Measurements from ENCODE around the gene HSPA1L. TPM values are rescaled to one million over a fixed set of nuclear protein-coding genes. Genes with fewer than 3 reads are reported as not detected.

The HSPA1L gene
- polyA plus RNA-seq, 3 donors = 0.59 to 1.0 (median 0.80) TPM

GRCh38 chr6:31776989-31777666 is 38.0 kb downstream of the HSPA1L start, which contains the start of gene VWA7:
Gene VWA7 (minus strand): TSS chr6:31777328. CDS start chr6:31776779, 549 bp downstream.
- H3K27ac ChIP-seq (ENCODE audit: low read depth, low read length) = no peak within 1 kb of the TSS
- WGBS, 3 donors = 9 to 15% (median 13%) methylated on average over 14 to 15 of the region's 15 CpGs

- H3K27ac ChIP-seq (ENCODE audit: low read depth, low read length) = no peak overlapping the region
- 27 to 43% (median 28%) methylated on average over 10 to 14 of the region's 14 CpGs for WGBS, 3 donors
These were observed 38.5 kb downstream of the HSPA1L start for GRCh38 chr6:31776485-31776988.

GRCh38 chr6:31775633-31776484 is 39.2 kb downstream of the HSPA1L start:
- 88 to 89% (median 89%) methylated on average over 32 of the region's 32 CpGs for WGBS, 3 donors
- H3K27ac ChIP-seq (ENCODE audit: low read depth, low read length) = no peak overlapping the region

- no peak overlapping the region for H3K27ac ChIP-seq (ENCODE audit: low read depth, low read length)
- WGBS, 3 donors = 60 to 80% (median 65%) methylated on average over 4 of the region's 4 CpGs
These were observed 39.9 kb downstream of the HSPA1L start for GRCh38 chr6:31775184-31775583.

- WGBS, 3 donors = 67 to 82% (median 77%) methylated on average over 4 of the region's 4 CpGs
- no peak overlapping the region for H3K27ac ChIP-seq (ENCODE audit: low read depth, low read length)
These were observed 43.1 kb downstream of the HSPA1L start for GRCh38 chr6:31771992-31772358.

GRCh38 chr6:31770860-31771259 is 44.2 kb downstream of the HSPA1L start:
- H3K27ac ChIP-seq (ENCODE audit: low read depth, low read length) = no peak overlapping the region
- 76 to 90% (median 83%) methylated on average over 2 of the region's 2 CpGs for WGBS, 3 donors

- H3K27ac ChIP-seq (ENCODE audit: low read depth, low read length) = no peak overlapping the region
- WGBS, 3 donors = 48 to 61% (median 56%) methylated on average over 12 of the region's 12 CpGs
These were observed 45.3 kb downstream of the HSPA1L start for GRCh38 chr6:31769684-31770371.

- no peak overlapping the region for H3K27ac ChIP-seq (ENCODE audit: low read depth, low read length)
- 85 to 89% (median 88%) methylated on average over 18 of the region's 18 CpGs for WGBS, 3 donors
These were observed 46.5 kb downstream of the HSPA1L start for GRCh38 chr6:31768363-31769257.

GRCh38 chr6:31767096-31767645 is 47.9 kb downstream of the HSPA1L start:
- 75 to 84% (median 80%) methylated on average over 6 of the region's 6 CpGs for WGBS, 3 donors
- H3K27ac ChIP-seq (ENCODE audit: low read depth, low read length) = no peak overlapping the region

GRCh38 chr6:31765910-31766794 is 48.9 kb downstream of the HSPA1L start:
- 36 to 62% (median 62%) methylated on average over 42 of the region's 42 CpGs for WGBS, 3 donors

GRCh38 chr6:31765559-31765909 is 49.5 kb downstream of the HSPA1L start:
- WGBS, 3 donors = 87 to 91% (median 87%) methylated on average over 9 of the region's 9 CpGs
- H3K27ac ChIP-seq (ENCODE audit: low read depth, low read length) = no peak overlapping the region

More at GRCh38 chr6:31765910-31766794, 48.9 kb downstream of the HSPA1L start:
- H3K27ac ChIP-seq (ENCODE audit: low read depth, low read length) = no peak overlapping the region

GRCh38 chr6:31764198-31764597 is 50.9 kb downstream of the HSPA1L start:
- H3K27ac ChIP-seq (ENCODE audit: low read depth, low read length) = no peak overlapping the region
- WGBS, 3 donors = 78 to 83% (median 83%) methylated on average over 4 of the region's 4 CpGs

GRCh38 chr6:31763619-31763940 is 51.5 kb downstream of the HSPA1L start:
- no peak overlapping the region for H3K27ac ChIP-seq (ENCODE audit: low read depth, low read length)
- 35 to 39% (median 36%) methylated on average over 1 of the region's 1 CpG for WGBS, 3 donors

- no peak overlapping the region for H3K27ac ChIP-seq (ENCODE audit: low read depth, low read length)
- WGBS, 3 donors = 65 to 80% (median 76%) methylated on average over 8 of the region's 8 CpGs
These were observed 52.0 kb downstream of the HSPA1L start for GRCh38 chr6:31762878-31763618.

GRCh38 chr6:31762356-31762755 is 52.7 kb downstream of the HSPA1L start, which contains the start of gene SAPCD1:
Gene SAPCD1 (plus strand): TSS chr6:31762656. CDS start chr6:31763055, 399 bp downstream.
- WGBS, 3 donors = 73 to 83% (median 80%) methylated on average over 4 of the region's 4 CpGs
- H3K27ac ChIP-seq (ENCODE audit: low read depth, low read length) = no peak within 1 kb of the TSS

- 97 to 99% (median 97%) methylated on average over 8 of the region's 8 CpGs for WGBS, 3 donors
- H3K27ac ChIP-seq (ENCODE audit: low read depth, low read length) = no peak overlapping the region
These were observed 53.7 kb downstream of the HSPA1L start for GRCh38 chr6:31761343-31761742.
